Osteocyte (in vitro differentiated cells): ENCODE data around the gene CDH16. TPM values are rescaled to one million over a fixed set of nuclear protein-coding genes. Genes with fewer than 3 reads are reported as not detected.
"Not testable (repeated sequence)": the region's sequence is repeated elsewhere in the genome, so short reads cannot be mapped to it uniquely, and the experiment has no call there.

Experiments used
- DNase-seq: peaks from one replicate; pipeline ENCODE4 v3.0.0; 2021; ENCODE audit warnings: mixed read lengths; ENCODE audit not compliant: unreplicated experiment; ENCODE audit errors: extremely low spot score
- H3K27ac Mint-ChIP-seq: one replicate; pipeline ENCODE4 v1.8.0; 2021; ENCODE audit warnings: mild to moderate bottlenecking, mixed read lengths; ENCODE audit not compliant: unreplicated experiment
- H3K27me3 Mint-ChIP-seq: one replicate; pipeline ENCODE4 v1.8.0; 2021; ENCODE audit warnings: mixed read lengths; ENCODE audit not compliant: unreplicated experiment
- H3K36me3 Mint-ChIP-seq: one replicate; pipeline ENCODE4 v1.8.0; 2021; ENCODE audit warnings: mixed read lengths; ENCODE audit not compliant: unreplicated experiment
- H3K4me1 Mint-ChIP-seq: one replicate; pipeline ENCODE4 v1.8.0; 2021; ENCODE audit warnings: mixed read lengths; ENCODE audit not compliant: unreplicated experiment
- H3K4me3 Mint-ChIP-seq: one replicate; pipeline ENCODE4 v1.8.0; 2021; ENCODE audit warnings: mild to moderate bottlenecking, moderate library complexity, mixed read lengths; ENCODE audit not compliant: unreplicated experiment
- H3K9me3 Mint-ChIP-seq: one replicate; pipeline ENCODE4 v1.8.0; 2021; ENCODE audit warnings: mixed read lengths; ENCODE audit not compliant: unreplicated experiment
- CTCF ChIP-seq: fragments of 200-600 bp; sonication (generic); IDR thresholded peaks from 2 replicates; pipeline ENCODE4 v1.5.0; 2021; ENCODE audit warnings: antibody characterized with exemption, mild to moderate bottlenecking, moderate library complexity
- total RNA-seq: library from RNA; stranded (reverse); gene quantifications from 2 replicates; pipeline ENCODE4 v1.2.1, GENCODE V29; 2021

The CDH16 gene
- total RNA-seq, 1 donor from 2014 or later = not detected

GRCh38 chr16:66900721-66901441 lies 17.8 kb downstream of the CDH16 start:
- no peak for TF ChIP-seq CTCF
- Mint-ChIP-seq H3K4me3 (no peak overlapping the region), H3K27me3 (no peaks in the 10 kb centered on the region), H3K27ac (no peak overlapping the region), H3K4me1 (peaks cover 17% of the 10 kb centered on the region), H3K9me3 (no peaks in the 10 kb centered on the region), H3K36me3 (no peaks in the 10 kb centered on the region)
- no peak for DNase-seq

GRCh38 chr16:66899945-66900710 lies 18.6 kb downstream of the CDH16 start:
- Mint-ChIP-seq H3K4me3 (no peak overlapping the region), H3K27ac (peak overlapping the region; percentile 52), H3K4me1 (peaks cover 16% of the 10 kb centered on the region)

DNA sequence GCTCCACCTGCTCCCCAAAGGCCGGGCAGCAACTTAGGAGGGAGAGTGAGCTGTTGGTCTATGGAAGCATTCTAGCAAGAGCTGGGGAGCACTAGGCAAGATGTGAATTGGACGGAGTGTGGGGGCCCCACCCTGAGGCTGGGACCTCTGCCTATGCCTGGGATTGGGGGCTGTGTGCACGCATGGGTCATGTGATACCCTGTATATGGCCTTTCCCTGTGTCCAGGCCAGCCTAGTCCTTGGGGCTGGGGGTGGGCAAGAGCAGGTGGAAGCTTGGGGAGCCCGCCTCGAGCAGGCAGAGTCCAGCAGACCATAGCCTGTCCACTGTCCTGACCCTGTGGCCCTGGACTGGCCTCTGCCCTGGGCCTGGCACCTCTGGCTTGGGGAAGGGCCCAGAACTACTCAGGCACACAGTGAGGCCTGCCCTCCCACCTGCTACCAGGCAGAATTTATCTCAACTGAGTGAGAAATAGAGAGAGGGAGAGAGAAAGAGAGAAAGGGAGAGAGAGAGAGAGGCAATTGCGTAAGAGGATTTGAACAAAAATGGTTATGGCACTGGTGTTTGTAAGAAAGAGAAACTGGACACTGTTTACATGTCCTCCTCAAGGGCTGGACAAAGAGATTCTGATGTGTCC lies 19.3 kb downstream of the CDH16 start:
- Mint-ChIP-seq H3K27me3 (no peaks in the 10 kb centered on the region), H3K4me1 (peaks cover 12% of the 10 kb centered on the region), H3K36me3 (no peaks in the 10 kb centered on the region), H3K27ac (peak overlapping the region; percentile 52), H3K4me3 (no peak overlapping the region), H3K9me3 (no peaks in the 10 kb centered on the region)
- no peak for TF ChIP-seq CTCF
- DNase-seq = no peak

More at GRCh38 chr16:66899945-66900710, 18.6 kb downstream of the CDH16 start:
- no peak for DNase-seq
- H3K36me3 Mint-ChIP-seq = no peaks in the 10 kb centered on the region
- no peaks in the 10 kb centered on the region for H3K27me3 Mint-ChIP-seq
- H3K9me3 Mint-ChIP-seq = no peaks in the 10 kb centered on the region
- no peak for TF ChIP-seq CTCF

GRCh38 chr16:66898933-66899309 lies 19.8 kb downstream of the CDH16 start:
- Mint-ChIP-seq H3K9me3 (no peaks in the 10 kb centered on the region), H3K4me3 (no peak overlapping the region), H3K4me1 (peaks cover 12% of the 10 kb centered on the region), H3K27ac (no peak overlapping the region), H3K36me3 (no peaks in the 10 kb centered on the region), H3K27me3 (no peaks in the 10 kb centered on the region)
- TF ChIP-seq CTCF = no peak
- DNase-seq = no peak

DNA sequence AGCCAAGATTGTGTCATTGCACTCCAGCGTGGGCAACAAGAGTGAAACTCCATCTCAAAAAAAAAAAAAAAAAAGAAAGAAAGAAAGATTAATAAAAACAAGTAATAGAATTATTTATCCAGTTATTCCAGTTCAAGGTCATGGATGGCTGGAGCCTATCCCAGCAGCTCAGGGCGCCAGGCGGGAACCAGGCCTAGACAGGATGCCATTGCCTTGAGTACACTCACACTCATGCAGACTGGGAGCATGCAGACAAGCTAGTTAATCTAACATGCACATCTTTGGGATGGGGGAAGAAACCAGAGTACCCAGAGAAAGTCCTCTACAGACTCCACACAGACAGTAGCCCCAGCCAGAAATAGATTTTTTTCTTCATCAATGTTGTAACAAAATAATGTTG lies 20.5 kb downstream of the CDH16 start:
- H3K4me1 Mint-ChIP-seq = peaks cover 12% of the 10 kb centered on the region
- TF ChIP-seq CTCF = no peak
- no peak for DNase-seq
- H3K36me3 Mint-ChIP-seq = no peaks in the 10 kb centered on the region
- no peak overlapping the region for H3K27ac Mint-ChIP-seq
- no peaks in the 10 kb centered on the region for H3K27me3 Mint-ChIP-seq
- H3K4me3 Mint-ChIP-seq = no peak overlapping the region
- H3K9me3 Mint-ChIP-seq = no peaks in the 10 kb centered on the region

GRCh38 chr16:66896682-66897081 lies 22.0 kb downstream of the CDH16 start:
- H3K27me3 Mint-ChIP-seq, H3K36me3 Mint-ChIP-seq, H3K4me3 Mint-ChIP-seq, H3K9me3 Mint-ChIP-seq, DNase-seq, H3K27ac Mint-ChIP-seq: not testable (repeated sequence)
- H3K4me1 Mint-ChIP-seq = peaks cover 12% of the 10 kb centered on the region
